Measurements from ENCODE around the gene TMEM163. TPM values are rescaled to one million over a fixed set of nuclear protein-coding genes. Genes with fewer than 3 reads are reported as not detected.

Gene TMEM163
- total RNA-seq, 1 experiment from 2014 or later: 0.12 TPM

- Histone ChIP-seq H3K4me2 (ENCODE audit: low read length) (no peak overlapping the region), H3K27me3 (ENCODE audit: insufficient read depth, low read length) (0 out of 2 replicates have a peak, but pooled peaks cover 3% of the 10 kb centered on the region), H3K36me3 (ENCODE audit: control insufficient read depth in 1 of 2, insufficient read depth in 2 of 2, low read length in 2 of 2) (no peaks in the 10 kb centered on the region), H4K20me1 (ENCODE audit: insufficient read depth) (no peaks in the 10 kb centered on the region), H3K9me2 (ENCODE audit: insufficient read depth) (no peaks in the 10 kb centered on the region), H3K4me1 (ENCODE audit: control insufficient read depth in 1 of 2, insufficient read depth in 2 of 2, low read length in 2 of 2) (no peaks in the 10 kb centered on the region), H3K9ac (ENCODE audit: low read length) (no peak overlapping the region), H3K27ac (ENCODE audit: low read depth, low read length) (no peak overlapping the region), H3K9me3 (ENCODE audit: control insufficient read depth in 1 of 2, insufficient read depth in 1 of 2, low read depth in 1 of 2, low read length in 2 of 2) (no peaks in the 10 kb centered on the region), H3K4me3 (replicated peaks in 1 of 2; ENCODE audit: low read depth in 1 of 2, low read length in 2 of 2) (no peak overlapping the region), H3K79me2 (ENCODE audit: insufficient read depth, low read length) (no peaks in the 10 kb centered on the region), H2AFZ (ENCODE audit: low read depth, low read length, poor library complexity, severe bottlenecking) (no peak overlapping the region)
- POLR2A ChIA-PET: no interaction called here
- intact Hi-C loops (cut with micrococcal nuclease): no loop called here
- DNase-seq (ENCODE audit: low read depth, low spot score): no peak
- no TSS peak for BruUV-seq (replicated peaks)
- RAD21 ChIA-PET (ENCODE audit: low non-redundant PET in 1 of 2, low total read pairs in 2 of 2, uncharacterized antibody in 2 of 2, unreplicated experiment in 2 of 2): no interaction called here
- CTCF ChIA-PET: no interaction called here
- TF ChIP-seq CBX3 (IDR thresholded peaks at IDR 0.05; ENCODE audit: low read depth) (no peak), JUND (IDR thresholded peaks at IDR 0.05) (no peak), YY1 (IDR thresholded peaks at IDR 0.05; ENCODE audit: extremely low read depth, insufficient replicate concordance, low read depth, low read length) (no peak), SP1 (IDR thresholded peaks at IDR 0.05; ENCODE audit: low read depth) (no peak), ATF3 (IDR thresholded peaks at IDR 0.05) (no peak), SRF (IDR thresholded peaks at IDR 0.05; ENCODE audit: low read depth) (no peak), POLR2A (IDR thresholded peaks at IDR 0.05; ENCODE audit: borderline replicate concordance, extremely low read depth, insufficient read depth, insufficient read length) (no peak), EZH2 (IDR thresholded peaks at IDR 0.05) (no peak), ZFX (IDR thresholded peaks at IDR 0.05) (no peak), REST (IDR thresholded peaks at IDR 0.05; ENCODE audit: low read depth) (no peak), ZBTB33 (IDR thresholded peaks at IDR 0.05; ENCODE audit: extremely low read depth, insufficient replicate concordance, low read length) (no peak), ZNF274 (IDR thresholded peaks at IDR 0.05; ENCODE audit: low read depth, low read length) (no peak), FOSL1 (IDR thresholded peaks at IDR 0.05; ENCODE audit: low read depth) (no peak)
- TF ChIP-seq, protein P1, sequence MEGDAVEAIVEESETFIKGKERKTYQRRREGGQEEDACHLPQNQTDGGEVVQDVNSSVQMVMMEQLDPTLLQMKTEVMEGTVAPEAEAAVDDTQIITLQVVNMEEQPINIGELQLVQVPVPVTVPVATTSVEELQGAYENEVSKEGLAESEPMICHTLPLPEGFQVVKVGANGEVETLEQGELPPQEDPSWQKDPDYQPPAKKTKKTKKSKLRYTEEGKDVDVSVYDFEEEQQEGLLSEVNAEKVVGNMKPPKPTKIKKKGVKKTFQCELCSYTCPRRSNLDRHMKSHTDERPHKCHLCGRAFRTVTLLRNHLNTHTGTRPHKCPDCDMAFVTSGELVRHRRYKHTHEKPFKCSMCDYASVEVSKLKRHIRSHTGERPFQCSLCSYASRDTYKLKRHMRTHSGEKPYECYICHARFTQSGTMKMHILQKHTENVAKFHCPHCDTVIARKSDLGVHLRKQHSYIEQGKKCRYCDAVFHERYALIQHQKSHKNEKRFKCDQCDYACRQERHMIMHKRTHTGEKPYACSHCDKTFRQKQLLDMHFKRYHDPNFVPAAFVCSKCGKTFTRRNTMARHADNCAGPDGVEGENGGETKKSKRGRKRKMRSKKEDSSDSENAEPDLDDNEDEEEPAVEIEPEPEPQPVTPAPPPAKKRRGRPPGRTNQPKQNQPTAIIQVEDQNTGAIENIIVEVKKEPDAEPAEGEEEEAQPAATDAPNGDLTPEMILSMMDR (IDR thresholded peaks at IDR 0.05 in 2 of 3, conservative IDR thresholded peaks at IDR 0.05 in 1 of 3; ENCODE audit: borderline replicate concordance in 1 of 3, insufficient read depth in 1 of 3, low read depth in 2 of 3, low read length in 2 of 3): no peak
- no peak for ATAC-seq
Observed at GRCh38 chr2:134717286-134718022, 1.3 kb downstream of the TMEM163 start.

All from HCT116 (cell line).